NB4 (cell line): Measurements from ENCODE around the gene WDR7.

ENCODE experiments used
- MYC ChIP-seq: IDR thresholded peaks from 2 replicates; pipeline ENCODE4 v1.6.1; 2011; ENCODE audit warnings: low read depth, low read length
- POLR2A ChIP-seq: IDR thresholded peaks from 2 replicates; pipeline ENCODE4 v1.6.1; 2011; ENCODE audit warnings: mild to moderate bottlenecking; ENCODE audit not compliant: insufficient read length; ENCODE audit errors: extremely low read depth
- TF ChIP-seq, protein P1 (sequence below): IDR thresholded peaks from one replicate; pipeline ENCODE4 v1.5.1; 2012; ENCODE audit warnings: low read depth, low read length

DNA sequence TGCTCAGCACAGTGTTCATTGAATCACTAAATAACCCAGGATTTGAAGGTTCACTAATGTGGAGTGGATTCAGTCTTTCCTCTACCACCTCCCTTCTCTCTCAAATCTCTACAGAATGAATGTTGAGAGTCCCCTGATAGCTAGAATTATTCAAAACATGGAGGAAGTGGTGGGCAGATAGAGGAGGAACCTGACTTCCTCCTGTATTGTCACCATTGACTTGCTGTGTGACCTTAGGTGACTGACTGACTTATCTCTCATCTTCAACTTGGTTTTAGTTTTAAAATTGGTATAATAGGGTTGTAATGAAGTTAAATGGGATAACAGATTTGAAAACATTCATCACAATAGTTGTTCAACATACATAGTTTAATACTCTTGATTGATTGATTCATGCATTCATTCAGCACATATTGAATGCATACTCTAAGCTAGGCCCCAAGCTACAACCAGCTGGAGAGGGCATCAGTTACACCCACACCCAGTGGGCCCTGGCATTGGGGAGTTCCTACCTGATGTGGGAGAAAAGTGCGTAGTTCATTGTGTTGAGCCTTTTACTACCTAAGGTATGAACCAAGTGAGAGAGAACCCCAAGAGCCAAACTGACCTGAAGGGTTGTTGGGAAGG lies 96.0 kb downstream of the WDR7 start:
- TF ChIP-seq POLR2A (no peak), MYC (no peak)
- TF ChIP-seq, protein P1, sequence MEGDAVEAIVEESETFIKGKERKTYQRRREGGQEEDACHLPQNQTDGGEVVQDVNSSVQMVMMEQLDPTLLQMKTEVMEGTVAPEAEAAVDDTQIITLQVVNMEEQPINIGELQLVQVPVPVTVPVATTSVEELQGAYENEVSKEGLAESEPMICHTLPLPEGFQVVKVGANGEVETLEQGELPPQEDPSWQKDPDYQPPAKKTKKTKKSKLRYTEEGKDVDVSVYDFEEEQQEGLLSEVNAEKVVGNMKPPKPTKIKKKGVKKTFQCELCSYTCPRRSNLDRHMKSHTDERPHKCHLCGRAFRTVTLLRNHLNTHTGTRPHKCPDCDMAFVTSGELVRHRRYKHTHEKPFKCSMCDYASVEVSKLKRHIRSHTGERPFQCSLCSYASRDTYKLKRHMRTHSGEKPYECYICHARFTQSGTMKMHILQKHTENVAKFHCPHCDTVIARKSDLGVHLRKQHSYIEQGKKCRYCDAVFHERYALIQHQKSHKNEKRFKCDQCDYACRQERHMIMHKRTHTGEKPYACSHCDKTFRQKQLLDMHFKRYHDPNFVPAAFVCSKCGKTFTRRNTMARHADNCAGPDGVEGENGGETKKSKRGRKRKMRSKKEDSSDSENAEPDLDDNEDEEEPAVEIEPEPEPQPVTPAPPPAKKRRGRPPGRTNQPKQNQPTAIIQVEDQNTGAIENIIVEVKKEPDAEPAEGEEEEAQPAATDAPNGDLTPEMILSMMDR, result no peak
